Measurements from ENCODE around the gene KIFC1. TPM values are rescaled to one million over a fixed set of nuclear protein-coding genes. Genes with fewer than 3 reads are reported as not detected.

KIFC1 gene
- total and polyA plus RNA-seq, 2 of the 4 experiments (the other 2 are of a cell fraction): 33.9 to 40.6 TPM

- H4K91ac ChIP-seq (ENCODE audit: insufficient read depth, low read depth, low read length): no peak overlapping the region
- WGBS, 2 experiments (ENCODE audit: extremely low coverage in 2 of 2, insufficient read length in 1 of 2): 89% methylated on average over 5 of the region's 17 CpGs; no CpG with 5 or more reads in 1 of the 2 experiments
- H4K8ac ChIP-seq (ENCODE audit: low read depth in 2 of 2, low read length in 2 of 2): no peak overlapping the region
- H4K5ac ChIP-seq (ENCODE audit: low read depth, low read length): no peak overlapping the region
- ATAC-seq (ENCODE audit: low read depth): no peak
- peaks cover 14 to 38% of the 10 kb centered on the region in 2 experiments; a peak in 3 of 4 replicates for H3K79me1 ChIP-seq (ENCODE audit: low read depth in 1 of 2, low read length in 2 of 2)
- H4K20me1 ChIP-seq (ENCODE audit: insufficient read depth, low read length): no peaks in the 10 kb centered on the region; the same call in 1 of the 2 replicates
- no peaks in the 10 kb centered on the region for H3K9me1 ChIP-seq (ENCODE audit: insufficient read depth, low read length)
- no peak overlapping the region for H2AFZ ChIP-seq (replicated peaks; ENCODE audit: low read length, poor library complexity)
- no peak for DNase-seq
- H3K4me3 ChIP-seq (ENCODE audit: insufficient read depth, low read depth, low read length): no peak overlapping the region
- H3K4me2 ChIP-seq (ENCODE audit: low read depth, low read length): no peak overlapping the region
- in situ Hi-C loops (cut with MboI; ENCODE audit: low sequenced_read_pairs): no loop called here
- no peak overlapping the region for H2BK20ac ChIP-seq (ENCODE audit: low read depth, low read length)
- no peak overlapping the region for H3K27ac ChIP-seq (ENCODE audit: insufficient read depth, low read length)
- no peak overlapping the region for H3K18ac ChIP-seq (ENCODE audit: low read depth, low read length)
- no peaks in the 10 kb centered on the region for H3K27me3 ChIP-seq (ENCODE audit: control insufficient read depth, insufficient read depth, low read length)
- H3K4ac ChIP-seq (ENCODE audit: low read depth, low read length): no peak overlapping the region
- no peak overlapping the region for H3K56ac ChIP-seq (ENCODE audit: extremely low read depth, insufficient read depth, low read length)
- no peak overlapping the region for H3K9ac ChIP-seq (ENCODE audit: low read depth, low read length)
- H3K4me1 ChIP-seq (ENCODE audit: control insufficient read depth, insufficient read depth, low read length): no peaks in the 10 kb centered on the region
- no peak overlapping the region for H2AK5ac ChIP-seq (ENCODE audit: low read depth, low read length)
- H3K14ac ChIP-seq (replicated peaks; ENCODE audit: low read depth, low read length): no peak overlapping the region
- H3K36me3 ChIP-seq (ENCODE audit: control insufficient read depth, insufficient read depth, low read length): peaks cover 21% of the 10 kb centered on the region
- POLR2A ChIA-PET (ENCODE audit: unreplicated experiment): no interaction called here
- H3K9me3 ChIP-seq (ENCODE audit: control insufficient read depth, insufficient read depth, low read length): no peaks in the 10 kb centered on the region
- H2BK15ac ChIP-seq (ENCODE audit: low read depth, low read length): no peak overlapping the region
- no peak overlapping the region for H2BK120ac ChIP-seq (ENCODE audit: low read depth, low read length)
- no peak overlapping the region for H2AK9ac ChIP-seq (replicated peaks; ENCODE audit: low read depth, low read length, poor library complexity)
- dilution Hi-C loops (cut with HindIII; ENCODE audit: low sequenced_read_pairs, unreplicated experiment): no loop called here
- BruUV-seq (replicated peaks): no TSS peak
- H2BK5ac ChIP-seq (ENCODE audit: low read depth, low read length, poor library complexity, severe bottlenecking): no peak overlapping the region
- no peak overlapping the region for H3K23ac ChIP-seq (ENCODE audit: low read depth, low read length)
- CTCF ChIA-PET: no interaction called here
- no peak for TF ChIP-seq MAFK (IDR thresholded peaks at IDR 0.05; ENCODE audit: low read depth, low read length)
- intact Hi-C loops (cut with micrococcal nuclease): no loop called here
These were observed 14.5 kb downstream of the KIFC1 start for GRCh38 chr6:33406126-33406525.
